IPS-18a (cell line): Measurements from ENCODE around the gene HOMER2.

Source experiments
- H3K27ac ChIP-seq: one replicate; pipeline ENCODE4 v1.5.1; 2013; ENCODE audit warnings: low read length
- H3K27me3 ChIP-seq: one replicate; pipeline ENCODE4 v1.6.1; 2013; ENCODE audit warnings: mild to moderate bottlenecking, low read length; ENCODE audit not compliant: control insufficient read depth, insufficient read depth
- H3K36me3 ChIP-seq: one replicate; pipeline ENCODE4 v1.6.1; 2013; ENCODE audit warnings: low read depth, low read length; ENCODE audit not compliant: control insufficient read depth
- H3K4me1 ChIP-seq: one replicate; pipeline ENCODE4 v1.6.1; 2013; ENCODE audit warnings: low read depth, low read length; ENCODE audit not compliant: control insufficient read depth
- H3K4me3 ChIP-seq: one replicate; pipeline ENCODE4 v1.5.1; 2013; ENCODE audit warnings: low read length
- H3K9ac ChIP-seq: one replicate; pipeline ENCODE4 v1.6.1; 2013; ENCODE audit warnings: mild to moderate bottlenecking, low read length, moderate library complexity
- H3K9me3 ChIP-seq: one replicate; pipeline ENCODE4 v1.6.1; 2013; ENCODE audit warnings: low read depth, low read length; ENCODE audit not compliant: control insufficient read depth

Gene HOMER2

DNA sequence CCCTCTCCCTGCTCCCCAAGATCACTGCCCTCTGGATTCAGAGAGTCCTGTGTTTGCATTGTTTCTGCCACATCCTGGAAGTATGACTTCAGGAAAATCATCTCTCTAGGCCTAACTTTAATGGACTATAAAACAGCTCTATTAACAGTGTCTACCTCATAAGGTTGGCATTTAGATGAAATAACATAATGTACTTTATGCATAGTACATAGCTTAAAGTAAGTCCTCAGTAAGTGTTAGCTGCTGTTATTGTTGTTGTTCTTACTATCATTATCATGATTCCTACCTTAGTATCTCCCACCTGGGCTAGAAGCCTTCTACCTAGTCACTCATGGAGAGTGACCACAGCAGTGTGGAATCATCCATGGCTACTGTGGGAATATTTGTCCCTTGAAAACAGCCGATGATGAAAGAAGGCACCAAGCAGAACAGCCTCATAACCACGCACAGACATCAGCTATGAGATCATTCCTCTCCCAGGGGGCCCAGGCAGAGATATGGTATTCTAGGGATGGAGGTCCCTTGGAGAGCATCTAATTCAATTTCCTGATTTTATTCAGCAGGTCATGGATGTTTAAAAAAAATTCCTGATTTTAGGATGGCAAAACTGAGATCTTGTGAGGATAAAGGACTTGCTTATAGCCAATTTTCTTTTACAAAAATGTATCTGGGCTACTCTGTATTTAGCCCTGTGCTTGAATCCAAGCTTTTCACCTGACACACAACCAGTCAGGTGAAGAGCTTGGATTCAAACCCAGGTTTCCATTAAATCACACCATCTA lies 148.5 kb downstream of the HOMER2 start:
- H3K27me3 ChIP-seq, result peaks cover 10% of the 10 kb centered on the region
- peaks cover 5% of the 10 kb centered on the region for H3K4me1 ChIP-seq
- H3K27ac ChIP-seq, result no peak overlapping the region
- H3K9me3 ChIP-seq, result no peaks in the 10 kb centered on the region
- H3K36me3 ChIP-seq, result no peaks in the 10 kb centered on the region
- H3K9ac ChIP-seq, result no peak overlapping the region
- no peak overlapping the region for H3K4me3 ChIP-seq

- no peaks in the 10 kb centered on the region for H3K4me1 ChIP-seq
- H3K4me3 ChIP-seq, result no peak overlapping the region
- no peaks in the 10 kb centered on the region for H3K9me3 ChIP-seq
- no peak overlapping the region for H3K27ac ChIP-seq
- peaks cover 10% of the 10 kb centered on the region for H3K27me3 ChIP-seq
- H3K9ac ChIP-seq, result no peak overlapping the region
- no peaks in the 10 kb centered on the region for H3K36me3 ChIP-seq
Measured at GRCh38 chr15:82802497-82802896, 150.0 kb downstream of the HOMER2 start.

DNA sequence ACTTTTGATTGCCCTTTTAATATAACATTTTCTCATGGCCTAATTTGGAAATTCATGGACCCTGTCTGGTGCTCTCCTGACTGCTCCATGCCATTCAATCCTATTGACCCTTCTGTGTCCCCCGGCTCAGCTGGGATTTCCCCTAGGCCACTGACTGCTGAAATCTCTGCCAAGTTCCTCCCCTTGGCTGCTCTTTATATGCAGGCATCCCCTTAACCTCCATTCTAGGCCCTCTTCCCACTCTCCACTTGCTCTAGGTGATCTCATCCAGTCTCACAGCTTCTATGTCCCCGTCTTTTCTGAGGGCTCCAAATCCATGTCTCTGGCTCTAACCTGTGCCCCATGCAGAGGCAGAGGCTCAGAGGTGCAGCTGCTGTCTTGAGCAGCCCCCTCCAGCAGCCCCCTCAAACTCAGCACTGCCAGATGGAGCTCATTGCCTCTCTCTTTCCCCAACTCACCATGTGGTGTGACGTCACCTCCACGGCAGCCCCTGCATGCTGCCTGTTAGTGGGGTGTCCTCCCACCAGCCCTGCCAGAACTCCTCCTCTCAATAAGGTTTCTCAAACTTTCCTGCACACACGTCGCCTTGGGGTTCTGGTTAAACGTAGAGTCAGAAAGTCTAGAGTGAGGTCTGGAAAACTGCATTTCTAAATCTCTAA lies 153.2 kb downstream of the HOMER2 start:
- H3K27ac ChIP-seq, result no peak overlapping the region
- no peak overlapping the region for H3K9ac ChIP-seq
- H3K9me3 ChIP-seq, result no peaks in the 10 kb centered on the region
- no peaks in the 10 kb centered on the region for H3K4me1 ChIP-seq
- peaks cover 10% of the 10 kb centered on the region for H3K27me3 ChIP-seq
- no peak overlapping the region for H3K4me3 ChIP-seq
- no peaks in the 10 kb centered on the region for H3K36me3 ChIP-seq
